Left ventricle myocardium inferior (tissue), 1 donor: ENCODE data around the gene MEOX1. TPM values are rescaled to one million over a fixed set of nuclear protein-coding genes. Genes with fewer than 3 reads are reported as not detected.

Experiments
- DNase-seq: peaks from one replicate; pipeline ENCODE4 v3.0.0-alpha.2; 2020
- H3K27ac ChIP-seq: fragments of 200-600 bp; replicated peaks from 2 replicates; pipeline ENCODE4 v1.8.0; 2021
- H3K27me3 ChIP-seq: fragments of 200-600 bp; 2 replicates; pipeline ENCODE4 v1.8.0; 2021; ENCODE audit warnings: low read depth
- H3K36me3 ChIP-seq: fragments of 200-600 bp; 2 replicates; pipeline ENCODE4 v1.8.0; 2021
- H3K4me1 ChIP-seq: fragments of 200-600 bp; 2 replicates; pipeline ENCODE4 v1.8.0; 2021
- H3K4me3 ChIP-seq: fragments of 200-600 bp; 2 replicates; pipeline ENCODE4 v1.8.0; 2021; ENCODE audit warnings: mild to moderate bottlenecking, moderate library complexity
- H3K9me3 ChIP-seq: fragments of 200-600 bp; replicated peaks from 2 replicates; pipeline ENCODE4 v1.8.0; 2021
- CTCF ChIP-seq: fragments of 200-600 bp; IDR thresholded peaks from 2 replicates; pipeline ENCODE4 v1.8.0; 2021; ENCODE audit warnings: antibody characterized with exemption, mild to moderate bottlenecking, borderline replicate concordance
- intact Hi-C: fragments of 100-400 bp; cut with micrococcal nuclease; formaldehyde crosslinking; loops from one replicate; pipeline ENCODE4 v1.11.0; 2022
- total RNA-seq: library from RNA; stranded (reverse); fragmentation: NEBNext Ultra II Directional; extraction: Animal tissue kit (Norgen Biotek cat#: 25700); gene quantifications from one replicate; pipeline ENCODE4 v1.2.1, GENCODE V29; 2021
- donor health status: DM: no; HTN: yes; CAD: no; lungs with severe emphysema.

Gene MEOX1
- total RNA-seq, 1 donor from 2014 or later, result 8.4 TPM

- no peak for TF ChIP-seq CTCF
- peaks cover 76% of the 10 kb centered on the region for H3K4me1 ChIP-seq
- H3K27me3 ChIP-seq, result peaks cover 15% of the 10 kb centered on the region
- peak overlapping the region; percentile 92 for H3K27ac ChIP-seq
- peak overlapping the region; percentile 65 for H3K4me3 ChIP-seq
- DNase-seq, result no peak
- H3K36me3 ChIP-seq, result no peaks in the 10 kb centered on the region
- no peaks in the 10 kb centered on the region for H3K9me3 ChIP-seq
- intact Hi-C loops, result no loop called here
Measured at GRCh38 chr17:43662413-43663141, 855 bp upstream of the MEOX1 start.

GRCh38 chr17:43660816-43661493, 767 bp downstream of the MEOX1 start:
- intact Hi-C loops, result no loop called here
- no peak for TF ChIP-seq CTCF
- DNase-seq, result no peak
- Histone ChIP-seq H3K4me1 (peaks cover 91% of the 10 kb centered on the region), H3K27me3 (peaks cover 15% of the 10 kb centered on the region), H3K27ac (peak overlapping the region; percentile 92), H3K4me3 (peak overlapping the region; percentile 65), H3K9me3 (no peaks in the 10 kb centered on the region), H3K36me3 (no peaks in the 10 kb centered on the region)

GRCh38 chr17:43659823-43660617, 1.7 kb downstream of the MEOX1 start:
- Histone ChIP-seq H3K27me3 (peaks cover 8% of the 10 kb centered on the region), H3K9me3 (no peaks in the 10 kb centered on the region), H3K4me3 (peak overlapping the region; percentile 65), H3K36me3 (no peaks in the 10 kb centered on the region), H3K27ac (peak overlapping the region; percentile 92), H3K4me1 (peaks cover 85% of the 10 kb centered on the region)
- intact Hi-C loops, result no loop called here
- TF ChIP-seq CTCF, result no peak
- DNase-seq, result no peak

GRCh38 chr17:43658900-43659299, 2.8 kb downstream of the MEOX1 start:
- Histone ChIP-seq H3K4me3 (peak overlapping the region; percentile 65), H3K36me3 (no peaks in the 10 kb centered on the region), H3K27me3 (peaks cover 7% of the 10 kb centered on the region), H3K4me1 (peaks cover 74% of the 10 kb centered on the region), H3K27ac (peak overlapping the region; percentile 92), H3K9me3 (no peaks in the 10 kb centered on the region)
- no peak for TF ChIP-seq CTCF
- no peak for DNase-seq
- intact Hi-C loops, result no loop called here

- no peak for TF ChIP-seq CTCF
- H3K27ac ChIP-seq, result peak overlapping the region; percentile 92
- no peaks in the 10 kb centered on the region for H3K9me3 ChIP-seq
- H3K4me1 ChIP-seq, result peaks cover 61% of the 10 kb centered on the region
- H3K4me3 ChIP-seq, result peak overlapping the region; percentile 65
- no peak for DNase-seq
- no peaks in the 10 kb centered on the region for H3K27me3 ChIP-seq
- intact Hi-C loops, result no loop called here
- H3K36me3 ChIP-seq, result no peaks in the 10 kb centered on the region
Measured at GRCh38 chr17:43655693-43656255, 5.9 kb downstream of the MEOX1 start.
